HepG2 (cell line): Measurements from ENCODE around the gene BRD3. TPM values are rescaled to one million over a fixed set of nuclear protein-coding genes. Genes with fewer than 3 reads are reported as not detected.

Experiments used
- FOXC1 ChIP-seq: sonication (generic); formaldehyde crosslinking; IDR thresholded peaks from 2 replicates; pipeline ENCODE4 v1.8.0; 2022; ENCODE audit warnings: mild to moderate bottlenecking, missing genetic modification reagents, borderline replicate concordance
- HCFC1 ChIP-seq: fragments of 150-350 bp; IDR thresholded peaks from 2 replicates; pipeline ENCODE4 v1.6.1; 2014; ENCODE audit warnings: low read depth, low read length
- MIXL1 ChIP-seq: IDR thresholded peaks from 2 replicates; pipeline ENCODE4 v1.6.1; 2016
- NFIC ChIP-seq: IDR thresholded peaks from 2 replicates; pipeline ENCODE4 v1.6.1; 2012; ENCODE audit warnings: mild to moderate bottlenecking, low read length, inconsistent platforms
- PAX8 ChIP-seq: sonication (generic); formaldehyde crosslinking; IDR thresholded peaks from 2 replicates; pipeline ENCODE4 v1.8.0; 2022; ENCODE audit warnings: mild to moderate bottlenecking, missing genetic modification reagents, borderline replicate concordance
- SATB2 ChIP-seq: sonication (generic); formaldehyde crosslinking; IDR thresholded peaks from 2 replicates; pipeline ENCODE4 v1.5.0; 2020; ENCODE audit warnings: missing genetic modification reagents
- SNAI1 ChIP-seq: sonication (generic); formaldehyde crosslinking; IDR thresholded peaks from 2 replicates; pipeline ENCODE4 v1.5.0; 2020; ENCODE audit warnings: mild to moderate bottlenecking, missing genetic modification reagents, borderline replicate concordance
- YEATS2 ChIP-seq: sonication (generic); formaldehyde crosslinking; IDR thresholded peaks from 2 replicates; pipeline ENCODE4 v1.4.0; 2020; ENCODE audit warnings: missing genetic modification reagents, borderline replicate concordance
- ZFP37 ChIP-seq: sonication (generic); formaldehyde crosslinking; IDR thresholded peaks from 2 replicates; pipeline ENCODE4 v1.4.0; 2020; ENCODE audit warnings: missing genetic modification reagents, borderline replicate concordance
- ZNF75D ChIP-seq: sonication (generic); formaldehyde crosslinking; IDR thresholded peaks from 2 replicates; pipeline ENCODE4 v1.8.1; 2023; ENCODE audit warnings: missing genetic modification reagents, mild to moderate bottlenecking, borderline replicate concordance
- polyA plus RNA-seq, 8 experiments: library from polyadenylated mRNA; depleted of rRNA in 3 of 8; stranded (reverse) in 7 of 8; unstranded in 1 of 8; fragments of >200 nt; fragmentation: Illumina TruSeq in 4 of 8; extraction: Trizol in 4 of 8; gene quantifications; 2 replicates each; pipeline versions ENCODE4 v1.2.1 to v1.2.3, GENCODE V29; 2011 to 2016; ENCODE audit warnings: low read depth in 4 of 8, missing spikeins in 1 of 8, mixed read lengths in 1 of 8; ENCODE audit not compliant: insufficient read depth in 1 of 8
- total RNA-seq, 5 experiments: library from RNA; depleted of rRNA; stranded (reverse); fragments of >200 nt; fragmentation: Illumina TruSeq; extraction: Trizol; gene quantifications; 2 replicates each; pipeline ENCODE4 v1.2.3, GENCODE V29; 2016; ENCODE audit warnings: low read depth in 1 of 5
- TF ChIP-seq, protein P1 (sequence below): sonication (generic); formaldehyde crosslinking; IDR thresholded peaks from 2 replicates; pipeline ENCODE4 v1.4.0; 2020; ENCODE audit warnings: low read depth, missing genetic modification reagents
- TF ChIP-seq, protein P2 (sequence below): sonication (generic); formaldehyde crosslinking; IDR thresholded peaks from 2 replicates; pipeline ENCODE4 v1.5.1; 2020; ENCODE audit warnings: missing genetic modification reagents, mild to moderate bottlenecking, borderline replicate concordance
- TF ChIP-seq, protein P3 (sequence below): sonication (generic); formaldehyde crosslinking; IDR thresholded peaks from 2 replicates; pipeline ENCODE4 v1.4.0; 2020; ENCODE audit warnings: missing genetic modification reagents, borderline replicate concordance
- TF ChIP-seq, protein P4 (sequence below): sonication (generic); formaldehyde crosslinking; IDR thresholded peaks from 2 replicates; pipeline ENCODE4 v1.5.0; 2020; ENCODE audit warnings: missing genetic modification reagents, mild to moderate bottlenecking, borderline replicate concordance
- TF ChIP-seq, protein P5 (sequence below): sonication (generic); formaldehyde crosslinking; IDR thresholded peaks from 2 replicates; pipeline ENCODE4 v1.8.0; 2023; ENCODE audit warnings: mild to moderate bottlenecking, missing genetic modification reagents

The BRD3 gene
- total and polyA plus RNA-seq, 2 of the 13 experiments (the other 11 are each of a cell fraction or from before 2014, with no cell fraction given) = 5.9 to 12.9 TPM

DNA sequence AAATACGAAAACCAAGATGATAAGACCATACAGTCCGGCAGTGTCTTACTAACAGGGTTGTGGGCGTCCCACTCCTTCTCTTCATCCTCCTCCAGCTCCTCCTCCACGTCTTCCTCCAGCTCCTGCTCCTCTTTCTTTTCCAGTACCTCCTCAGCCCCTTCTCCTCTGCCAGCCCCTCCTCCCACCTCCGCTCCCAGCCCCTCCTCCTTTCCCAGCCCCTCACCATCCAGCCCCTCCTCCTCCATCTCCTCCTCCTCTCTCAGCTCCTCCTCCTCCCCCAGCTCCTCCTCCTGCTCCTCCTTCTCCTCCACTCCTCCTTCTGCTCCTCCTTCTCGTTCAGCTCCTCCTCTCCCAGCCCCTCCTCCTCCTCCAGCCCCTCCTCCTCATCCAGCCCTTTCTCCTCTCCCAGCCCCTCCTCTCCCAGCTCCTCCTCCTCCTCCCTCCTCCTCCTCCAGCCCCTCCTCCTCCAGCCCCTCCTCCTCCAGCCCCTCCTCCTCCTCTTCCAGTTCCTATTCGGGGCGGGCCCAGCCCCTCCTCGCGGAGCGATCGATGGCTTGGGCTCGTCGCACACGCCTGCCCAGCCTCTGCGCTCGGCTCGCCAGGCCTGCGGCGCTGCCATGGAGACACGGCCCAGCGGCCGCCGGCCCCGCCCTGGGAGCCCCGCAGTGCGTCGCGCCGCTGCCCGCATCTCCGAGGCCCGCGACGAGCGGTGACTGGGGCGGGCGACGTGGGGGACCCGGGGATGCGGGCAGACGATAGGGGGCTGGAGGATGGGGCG is 42.8 kb downstream of the BRD3 start, which contains the start of gene BRD3OS (continued):
- TF ChIP-seq SNAI1 (CRISPR knock-in tag) = no peak
- no peak for TF ChIP-seq ZFP37
- TF ChIP-seq MIXL1 = no peak
- TF ChIP-seq, protein P1, sequence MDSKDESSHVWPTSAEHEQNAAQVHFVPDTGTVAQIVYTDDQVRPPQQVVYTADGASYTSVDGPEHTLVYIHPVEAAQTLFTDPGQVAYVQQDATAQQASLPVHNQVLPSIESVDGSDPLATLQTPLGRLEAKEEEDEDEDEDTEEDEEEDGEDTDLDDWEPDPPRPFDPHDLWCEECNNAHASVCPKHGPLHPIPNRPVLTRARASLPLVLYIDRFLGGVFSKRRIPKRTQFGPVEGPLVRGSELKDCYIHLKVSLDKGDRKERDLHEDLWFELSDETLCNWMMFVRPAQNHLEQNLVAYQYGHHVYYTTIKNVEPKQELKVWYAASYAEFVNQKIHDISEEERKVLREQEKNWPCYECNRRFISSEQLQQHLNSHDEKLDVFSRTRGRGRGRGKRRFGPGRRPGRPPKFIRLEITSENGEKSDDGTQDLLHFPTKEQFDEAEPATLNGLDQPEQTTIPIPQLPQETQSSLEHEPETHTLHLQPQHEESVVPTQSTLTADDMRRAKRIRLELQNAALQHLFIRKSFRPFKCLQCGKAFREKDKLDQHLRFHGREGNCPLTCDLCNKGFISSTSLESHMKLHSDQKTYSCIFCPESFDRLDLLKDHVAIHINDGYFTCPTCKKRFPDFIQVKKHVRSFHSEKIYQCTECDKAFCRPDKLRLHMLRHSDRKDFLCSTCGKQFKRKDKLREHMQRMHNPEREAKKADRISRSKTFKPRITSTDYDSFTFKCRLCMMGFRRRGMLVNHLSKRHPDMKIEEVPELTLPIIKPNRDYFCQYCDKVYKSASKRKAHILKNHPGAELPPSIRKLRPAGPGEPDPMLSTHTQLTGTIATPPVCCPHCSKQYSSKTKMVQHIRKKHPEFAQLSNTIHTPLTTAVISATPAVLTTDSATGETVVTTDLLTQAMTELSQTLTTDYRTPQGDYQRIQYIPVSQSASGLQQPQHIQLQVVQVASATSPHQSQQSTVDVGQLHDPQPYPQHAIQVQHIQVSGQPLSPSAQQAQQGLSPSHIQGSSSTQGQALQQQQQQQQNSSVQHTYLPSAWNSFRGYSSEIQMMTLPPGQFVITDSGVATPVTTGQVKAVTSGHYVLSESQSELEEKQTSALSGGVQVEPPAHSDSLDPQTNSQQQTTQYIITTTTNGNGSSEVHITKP = no peak
- no peak for TF ChIP-seq NFIC
- TF ChIP-seq, protein P2, sequence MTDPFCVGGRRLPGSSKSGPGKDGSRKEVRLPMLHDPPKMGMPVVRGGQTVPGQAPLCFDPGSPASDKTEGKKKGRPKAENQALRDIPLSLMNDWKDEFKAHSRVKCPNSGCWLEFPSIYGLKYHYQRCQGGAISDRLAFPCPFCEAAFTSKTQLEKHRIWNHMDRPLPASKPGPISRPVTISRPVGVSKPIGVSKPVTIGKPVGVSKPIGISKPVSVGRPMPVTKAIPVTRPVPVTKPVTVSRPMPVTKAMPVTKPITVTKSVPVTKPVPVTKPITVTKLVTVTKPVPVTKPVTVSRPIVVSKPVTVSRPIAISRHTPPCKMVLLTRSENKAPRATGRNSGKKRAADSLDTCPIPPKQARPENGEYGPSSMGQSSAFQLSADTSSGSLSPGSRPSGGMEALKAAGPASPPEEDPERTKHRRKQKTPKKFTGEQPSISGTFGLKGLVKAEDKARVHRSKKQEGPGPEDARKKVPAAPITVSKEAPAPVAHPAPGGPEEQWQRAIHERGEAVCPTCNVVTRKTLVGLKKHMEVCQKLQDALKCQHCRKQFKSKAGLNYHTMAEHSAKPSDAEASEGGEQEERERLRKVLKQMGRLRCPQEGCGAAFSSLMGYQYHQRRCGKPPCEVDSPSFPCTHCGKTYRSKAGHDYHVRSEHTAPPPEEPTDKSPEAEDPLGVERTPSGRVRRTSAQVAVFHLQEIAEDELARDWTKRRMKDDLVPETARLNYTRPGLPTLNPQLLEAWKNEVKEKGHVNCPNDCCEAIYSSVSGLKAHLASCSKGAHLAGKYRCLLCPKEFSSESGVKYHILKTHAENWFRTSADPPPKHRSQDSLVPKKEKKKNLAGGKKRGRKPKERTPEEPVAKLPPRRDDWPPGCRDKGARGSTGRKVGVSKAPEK (CRISPR knock-in tag) = no peak
- TF ChIP-seq, protein P3, sequence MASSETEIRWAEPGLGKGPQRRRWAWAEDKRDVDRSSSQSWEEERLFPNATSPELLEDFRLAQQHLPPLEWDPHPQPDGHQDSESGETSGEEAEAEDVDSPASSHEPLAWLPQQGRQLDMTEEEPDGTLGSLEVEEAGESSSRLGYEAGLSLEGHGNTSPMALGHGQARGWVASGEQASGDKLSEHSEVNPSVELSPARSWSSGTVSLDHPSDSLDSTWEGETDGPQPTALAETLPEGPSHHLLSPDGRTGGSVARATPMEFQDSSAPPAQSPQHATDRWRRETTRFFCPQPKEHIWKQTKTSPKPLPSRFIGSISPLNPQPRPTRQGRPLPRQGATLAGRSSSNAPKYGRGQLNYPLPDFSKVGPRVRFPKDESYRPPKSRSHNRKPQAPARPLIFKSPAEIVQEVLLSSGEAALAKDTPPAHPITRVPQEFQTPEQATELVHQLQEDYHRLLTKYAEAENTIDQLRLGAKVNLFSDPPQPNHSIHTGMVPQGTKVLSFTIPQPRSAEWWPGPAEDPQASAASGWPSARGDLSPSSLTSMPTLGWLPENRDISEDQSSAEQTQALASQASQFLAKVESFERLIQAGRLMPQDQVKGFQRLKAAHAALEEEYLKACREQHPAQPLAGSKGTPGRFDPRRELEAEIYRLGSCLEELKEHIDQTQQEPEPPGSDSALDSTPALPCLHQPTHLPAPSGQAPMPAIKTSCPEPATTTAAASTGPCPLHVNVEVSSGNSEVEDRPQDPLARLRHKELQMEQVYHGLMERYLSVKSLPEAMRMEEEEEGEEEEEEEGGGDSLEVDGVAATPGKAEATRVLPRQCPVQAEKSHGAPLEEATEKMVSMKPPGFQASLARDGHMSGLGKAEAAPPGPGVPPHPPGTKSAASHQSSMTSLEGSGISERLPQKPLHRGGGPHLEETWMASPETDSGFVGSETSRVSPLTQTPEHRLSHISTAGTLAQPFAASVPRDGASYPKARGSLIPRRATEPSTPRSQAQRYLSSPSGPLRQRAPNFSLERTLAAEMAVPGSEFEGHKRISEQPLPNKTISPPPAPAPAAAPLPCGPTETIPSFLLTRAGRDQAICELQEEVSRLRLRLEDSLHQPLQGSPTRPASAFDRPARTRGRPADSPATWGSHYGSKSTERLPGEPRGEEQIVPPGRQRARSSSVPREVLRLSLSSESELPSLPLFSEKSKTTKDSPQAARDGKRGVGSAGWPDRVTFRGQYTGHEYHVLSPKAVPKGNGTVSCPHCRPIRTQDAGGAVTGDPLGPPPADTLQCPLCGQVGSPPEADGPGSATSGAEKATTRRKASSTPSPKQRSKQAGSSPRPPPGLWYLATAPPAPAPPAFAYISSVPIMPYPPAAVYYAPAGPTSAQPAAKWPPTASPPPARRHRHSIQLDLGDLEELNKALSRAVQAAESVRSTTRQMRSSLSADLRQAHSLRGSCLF (CRISPR knock-in tag) = no peak
- no peak for TF ChIP-seq FOXC1 (CRISPR knock-in tag)
- 0 out of 2 replicates have a peak, but pooled peaks have one; percentile 69 for TF ChIP-seq PAX8 (CRISPR knock-in tag)
- no peak for TF ChIP-seq SATB2 (CRISPR knock-in tag)
- TF ChIP-seq, protein P4, sequence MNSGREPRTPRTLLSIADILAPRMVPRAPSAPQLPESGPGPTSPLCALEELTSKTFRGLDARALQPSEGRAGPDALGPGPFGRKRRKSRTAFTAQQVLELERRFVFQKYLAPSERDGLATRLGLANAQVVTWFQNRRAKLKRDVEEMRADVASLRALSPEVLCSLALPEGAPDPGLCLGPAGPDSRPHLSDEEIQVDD = no peak
- TF ChIP-seq ZNF75D = no peak
- no peak for TF ChIP-seq YEATS2
- TF ChIP-seq HCFC1 = peak; percentile 63; the same call in 1 of the 2 replicates
- TF ChIP-seq, protein P5, sequence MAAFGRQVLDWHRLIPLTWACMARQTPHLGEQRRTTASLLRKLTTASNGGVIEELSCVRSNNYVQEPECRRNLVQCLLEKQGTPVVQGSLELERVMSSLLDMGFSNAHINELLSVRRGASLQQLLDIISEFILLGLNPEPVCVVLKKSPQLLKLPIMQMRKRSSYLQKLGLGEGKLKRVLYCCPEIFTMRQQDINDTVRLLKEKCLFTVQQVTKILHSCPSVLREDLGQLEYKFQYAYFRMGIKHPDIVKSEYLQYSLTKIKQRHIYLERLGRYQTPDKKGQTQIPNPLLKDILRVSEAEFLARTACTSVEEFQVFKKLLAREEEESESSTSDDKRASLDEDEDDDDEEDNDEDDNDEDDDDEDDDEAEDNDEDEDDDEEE (CRISPR knock-in tag) = 0 out of 2 replicates have a peak, but pooled peaks have one; percentile 24
